ENCODE data around the gene ARHGAP15. TPM values are rescaled to one million over a fixed set of nuclear protein-coding genes. Genes with fewer than 3 reads are reported as not detected.

The ARHGAP15 gene
- total and polyA plus RNA-seq, 7 experiments from 2014 or later: 164 to 311 (median 201) TPM

DNA sequence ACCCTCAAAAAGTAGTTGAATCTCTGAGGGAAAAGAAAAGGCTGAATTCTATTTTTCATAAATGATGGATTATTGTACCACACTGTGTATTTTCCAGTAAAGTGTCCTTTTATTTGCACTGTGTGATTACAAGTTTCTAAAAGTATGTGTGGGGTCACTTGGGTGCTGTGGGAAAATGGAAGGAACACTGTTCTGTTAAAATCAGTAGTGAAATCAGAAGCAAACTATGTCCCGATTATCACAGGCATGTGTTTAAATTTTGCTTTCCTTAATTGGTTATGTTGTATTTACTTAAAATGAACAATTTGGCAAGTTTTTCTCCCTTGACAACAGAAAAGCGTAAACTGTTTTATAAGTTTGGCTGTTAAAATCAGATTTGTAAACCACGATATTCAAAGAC lies 353.1 kb downstream of the ARHGAP15 start:
- POLR2A ChIA-PET: no interaction called here
- peaks cover 0 to 45% (median 17%) of the 10 kb centered on the region in 5 donors for H3K36me3 Mint-ChIP-seq

DNA sequence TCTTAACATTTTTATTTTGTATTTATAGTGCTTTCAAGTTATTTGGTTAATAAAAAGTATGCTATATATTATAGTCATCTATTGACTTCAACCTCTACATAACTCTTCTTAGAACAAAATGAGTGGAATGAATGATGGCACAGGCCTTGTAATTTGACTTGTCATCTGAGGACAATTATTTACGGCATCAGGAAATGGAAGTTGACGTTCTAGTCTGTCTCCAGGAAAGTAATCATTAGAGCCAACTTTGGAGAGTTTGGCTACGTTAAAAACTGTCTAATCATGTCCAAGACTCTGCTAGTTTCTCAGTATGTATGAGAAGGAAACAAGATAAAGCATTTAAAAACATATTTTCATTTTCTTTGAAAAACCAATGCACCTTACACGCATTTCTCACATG lies 353.6 kb downstream of the ARHGAP15 start:
- Histone ChIP-seq H3K9me3 (ENCODE audit: control insufficient read depth in 2 of 3, low read length in 3 of 3) (no peaks in the 10 kb centered on the region), H3K27me3 (ENCODE audit: control insufficient read depth in 2 of 2, insufficient read depth in 2 of 2, low read length in 2 of 2) (no peaks in the 10 kb centered on the region), H3K36me3 (ENCODE audit: control insufficient read depth in 2 of 3, insufficient read depth in 3 of 3, low read length in 3 of 3) (peaks cover 0 to 8% (median 6%) of the 10 kb centered on the region in 3 experiments), H3K4me3 (ENCODE audit: low read length) (no peak overlapping the region), H3K4me1 (ENCODE audit: control insufficient read depth in 2 of 2, insufficient read depth in 2 of 2, low read length in 2 of 2) (no peaks in the 10 kb centered on the region), H3K27ac (ENCODE audit: low read depth, low read length) (no peak overlapping the region)
- H3K27ac Mint-ChIP-seq: peak overlapping the region in 1 of 9 donors; percentile 3
- DNase-seq: no peak
- peaks cover 0 to 50% (median 22%) of the 10 kb centered on the region in 5 donors for H3K36me3 Mint-ChIP-seq
- intact Hi-C loops (cut with micrococcal nuclease): no loop called here
- ChIA-PET POLR2A (no interaction called here), CTCF (no interaction called here)
- H3K27me3 Mint-ChIP-seq: no peaks in the 10 kb centered on the region
- H3K4me1 Mint-ChIP-seq: peaks cover 0 to 46% (median 17%) of the 10 kb centered on the region in 7 donors
- no peaks in the 10 kb centered on the region for H3K9me3 Mint-ChIP-seq
- no peak for ATAC-seq
- no peak overlapping the region for H3K4me3 Mint-ChIP-seq

More for the DNA sequence above, 353.1 kb downstream of the ARHGAP15 start:
- Histone ChIP-seq H3K4me1 (ENCODE audit: control insufficient read depth in 2 of 2, insufficient read depth in 2 of 2, low read length in 2 of 2) (no peaks in the 10 kb centered on the region), H3K27ac (ENCODE audit: low read depth, low read length) (no peak overlapping the region), H3K9me3 (ENCODE audit: control insufficient read depth in 2 of 3, low read length in 3 of 3) (no peaks in the 10 kb centered on the region), H3K27me3 (ENCODE audit: control insufficient read depth in 2 of 2, insufficient read depth in 2 of 2, low read length in 2 of 2) (no peaks in the 10 kb centered on the region), H3K36me3 (ENCODE audit: control insufficient read depth in 2 of 3, insufficient read depth in 3 of 3, low read length in 3 of 3) (peaks cover 0 to 5% (median 4%) of the 10 kb centered on the region in 3 experiments), H3K4me3 (ENCODE audit: low read length) (no peak overlapping the region)
- intact Hi-C loops (cut with micrococcal nuclease): no loop called here
- Mint-ChIP-seq H3K27ac (peak overlapping the region in 2 of 9 donors; percentile 3 to 43), H3K27me3 (no peaks in the 10 kb centered on the region), H3K9me3 (peaks cover 0 to 1% (median 0%) of the 10 kb centered on the region in 11 donors), H3K4me1 (peaks cover 3 to 49% (median 21%) of the 10 kb centered on the region in 7 donors), H3K4me3 (no peak overlapping the region)
- DNase-seq: no peak
- CTCF ChIA-PET: no interaction called here
- ATAC-seq: no peak

DNA sequence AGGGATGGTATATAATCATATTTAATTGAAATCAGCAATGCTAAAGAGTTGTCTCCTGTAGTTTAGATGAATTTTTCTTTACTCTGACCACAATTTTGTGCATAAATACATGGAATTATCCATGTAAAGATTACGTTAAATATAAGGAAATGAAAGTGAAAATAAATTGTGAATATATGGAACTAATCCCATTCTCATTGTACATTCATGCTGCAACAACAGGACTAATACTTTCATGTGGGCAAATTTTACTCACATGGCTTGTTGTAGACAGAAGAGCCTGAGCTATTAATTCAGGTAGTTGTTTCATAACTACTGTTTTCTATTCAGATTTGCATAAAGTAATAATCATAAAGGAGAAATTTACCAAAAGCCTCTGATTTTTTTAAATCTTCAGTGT lies 357.8 kb downstream of the ARHGAP15 start:
- ChIA-PET POLR2A (no interaction called here), CTCF (interaction anchor here (0.6 kb wide), 1 partner anchor 259 kb away, joined by 3 read pairs; no protein-coding TSS in a partner anchor)
- Histone ChIP-seq H3K27ac (ENCODE audit: low read depth, low read length) (no peak overlapping the region), H3K36me3 (ENCODE audit: control insufficient read depth in 2 of 3, insufficient read depth in 3 of 3, low read length in 3 of 3) (peaks cover 0 to 25% (median 6%) of the 10 kb centered on the region in 3 experiments), H3K4me3 (ENCODE audit: low read length) (no peak overlapping the region), H3K27me3 (ENCODE audit: control insufficient read depth in 2 of 2, insufficient read depth in 2 of 2, low read length in 2 of 2) (no peaks in the 10 kb centered on the region), H3K4me1 (ENCODE audit: control insufficient read depth in 2 of 2, insufficient read depth in 2 of 2, low read length in 2 of 2) (no peaks in the 10 kb centered on the region), H3K9me3 (ENCODE audit: control insufficient read depth in 2 of 3, low read length in 3 of 3) (no peaks in the 10 kb centered on the region)
- H3K4me1 Mint-ChIP-seq: peaks cover 0 to 37% (median 9%) of the 10 kb centered on the region in 7 donors
- peak overlapping the region in 2 of 9 donors; percentile 18 to 32 for H3K27ac Mint-ChIP-seq
- H3K4me3 Mint-ChIP-seq: no peak overlapping the region
- no peaks in the 10 kb centered on the region for H3K27me3 Mint-ChIP-seq
- intact Hi-C loops (cut with micrococcal nuclease): no loop called here
- peaks cover 0 to under 1% (median 0%) of the 10 kb centered on the region in 11 donors for H3K9me3 Mint-ChIP-seq
- peaks cover 0 to 53% (median 43%) of the 10 kb centered on the region in 5 donors for H3K36me3 Mint-ChIP-seq
- DNase-seq (no peak), ATAC-seq (no peak)

DNA sequence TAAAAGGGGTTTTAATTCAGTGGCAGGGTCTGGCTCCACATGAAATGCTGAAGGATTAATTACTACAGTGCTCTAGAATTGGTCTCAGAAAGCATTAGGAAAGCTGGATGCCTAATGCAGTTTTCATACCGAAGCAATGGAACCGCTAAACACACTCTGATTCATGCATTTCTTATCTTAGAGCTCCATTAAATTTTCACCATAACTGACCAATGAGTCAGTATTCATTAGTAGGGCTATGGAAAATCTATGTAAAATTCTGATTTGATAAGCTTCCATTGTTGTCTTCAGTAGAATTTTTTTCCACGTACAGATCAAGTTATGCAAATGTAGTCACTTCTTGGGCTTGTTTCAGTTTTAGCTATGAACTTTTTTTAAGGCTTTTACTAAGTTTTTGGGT lies 359.9 kb downstream of the ARHGAP15 start:
- Histone ChIP-seq H3K36me3 (ENCODE audit: control insufficient read depth in 2 of 3, insufficient read depth in 3 of 3, low read length in 3 of 3) (peaks cover 0 to 25% (median 6%) of the 10 kb centered on the region in 3 experiments), H3K4me1 (ENCODE audit: control insufficient read depth in 2 of 2, insufficient read depth in 2 of 2, low read length in 2 of 2) (no peaks in the 10 kb centered on the region), H3K9me3 (ENCODE audit: control insufficient read depth in 2 of 3, low read length in 3 of 3) (no peaks in the 10 kb centered on the region), H3K27me3 (ENCODE audit: control insufficient read depth in 2 of 2, insufficient read depth in 2 of 2, low read length in 2 of 2) (no peaks in the 10 kb centered on the region), H3K27ac (ENCODE audit: low read depth, low read length) (no peak overlapping the region), H3K4me3 (ENCODE audit: low read length) (no peak overlapping the region)
- POLR2A ChIA-PET: interaction anchor here (0.7 to 1.0 kb wide), 3 partner anchors 9 to 230 kb away, joined by 3 read pairs; no protein-coding TSS in a partner anchor
- peaks cover 8 to 62% (median 55%) of the 10 kb centered on the region in 5 donors for H3K36me3 Mint-ChIP-seq
- CTCF ChIA-PET: interaction anchor here (0.7 kb wide), 1 partner anchor 327 kb away, joined by 7 read pairs; no protein-coding TSS in a partner anchor
- DNase-seq: no peak
- H3K27me3 Mint-ChIP-seq: no peaks in the 10 kb centered on the region
- peaks cover 0 to 5% (median 0%) of the 10 kb centered on the region in 11 donors for H3K9me3 Mint-ChIP-seq
- H3K4me1 Mint-ChIP-seq: peaks cover 0 to 42% (median 20%) of the 10 kb centered on the region in 7 donors
- ATAC-seq: no peak
- no peak overlapping the region for H3K27ac Mint-ChIP-seq
- no peak overlapping the region for H3K4me3 Mint-ChIP-seq
- intact Hi-C loops (cut with micrococcal nuclease): no loop called here

DNA sequence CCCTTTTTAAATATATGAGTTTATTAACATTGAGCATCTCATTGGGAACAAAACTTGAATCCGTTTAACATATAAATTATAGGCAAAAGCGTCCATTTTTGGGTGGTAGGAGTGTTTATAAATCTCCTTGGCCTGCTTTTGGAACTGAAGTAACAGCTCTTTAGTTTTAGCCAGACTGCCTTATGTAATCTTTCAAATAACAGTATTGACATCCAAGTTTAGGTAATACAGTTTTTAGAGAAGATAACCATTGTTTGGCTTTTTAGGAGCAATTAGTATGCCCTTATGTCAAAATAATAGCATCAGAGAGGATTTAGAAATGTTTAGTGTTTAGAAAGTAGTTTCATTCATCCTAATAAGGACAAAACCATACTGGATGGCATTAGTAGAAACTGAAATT lies 361.9 kb downstream of the ARHGAP15 start:
- ChIA-PET CTCF (no interaction called here), POLR2A (no interaction called here)
- DNase-seq (no peak), ATAC-seq (no peak)
- intact Hi-C loops (cut with micrococcal nuclease): no loop called here
- Mint-ChIP-seq H3K4me1 (peaks cover 2 to 53% (median 34%) of the 10 kb centered on the region in 7 donors), H3K36me3 (peaks cover 8 to 73% (median 61%) of the 10 kb centered on the region in 5 donors), H3K27ac (no peak overlapping the region), H3K27me3 (no peaks in the 10 kb centered on the region), H3K9me3 (peaks cover 0 to 5% (median 0%) of the 10 kb centered on the region in 11 donors), H3K4me3 (no peak overlapping the region)
- peaks cover 0 to 25% (median 6%) of the 10 kb centered on the region in 3 experiments for H3K36me3 ChIP-seq (ENCODE audit: control insufficient read depth in 2 of 3, insufficient read depth in 3 of 3, low read length in 3 of 3)
- H3K9me3 ChIP-seq (ENCODE audit: control insufficient read depth in 2 of 3, low read length in 3 of 3): no peaks in the 10 kb centered on the region
- H3K4me1 ChIP-seq (ENCODE audit: control insufficient read depth in 2 of 2, insufficient read depth in 2 of 2, low read length in 2 of 2): no peaks in the 10 kb centered on the region
- H3K27me3 ChIP-seq (ENCODE audit: control insufficient read depth in 2 of 2, insufficient read depth in 2 of 2, low read length in 2 of 2): no peaks in the 10 kb centered on the region
- no peak overlapping the region for H3K4me3 ChIP-seq (ENCODE audit: low read length)
- no peak overlapping the region for H3K27ac ChIP-seq (ENCODE audit: low read depth, low read length)

DNA sequence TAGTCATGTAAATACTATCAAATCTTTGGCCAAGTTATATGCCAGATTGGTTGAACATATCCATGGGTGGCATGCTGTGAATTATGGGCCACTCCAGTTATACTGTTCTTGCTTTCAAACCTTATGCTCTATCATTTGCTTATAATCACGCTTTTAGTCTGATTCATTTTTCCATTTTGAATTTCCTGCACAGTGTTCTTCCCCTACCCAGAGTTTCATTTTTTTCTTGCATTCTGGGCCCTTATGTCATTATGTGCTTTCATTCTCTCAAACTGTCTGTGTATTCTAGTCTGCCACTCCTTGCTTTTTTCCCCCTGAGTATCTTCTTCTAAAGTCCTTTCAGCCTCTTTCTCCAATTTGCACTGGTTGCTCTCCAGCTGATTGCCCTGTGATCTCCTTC lies 364.1 kb downstream of the ARHGAP15 start:
- Mint-ChIP-seq H3K4me1 (peaks cover 10 to 61% (median 48%) of the 10 kb centered on the region in 7 donors), H3K27ac (peak overlapping the region in 5 of 9 donors; percentile 3 to 51 (median 5)), H3K4me3 (peak overlapping the region in 1 of 10 donors; percentile 26), H3K36me3 (peaks cover 8 to 56% (median 42%) of the 10 kb centered on the region in 5 donors), H3K27me3 (no peaks in the 10 kb centered on the region), H3K9me3 (peaks cover 0 to 5% (median 0%) of the 10 kb centered on the region in 11 donors)
- H3K27me3 ChIP-seq (ENCODE audit: control insufficient read depth in 2 of 2, insufficient read depth in 2 of 2, low read length in 2 of 2): no peaks in the 10 kb centered on the region
- H3K4me3 ChIP-seq (ENCODE audit: low read length): no peak overlapping the region
- peaks cover 0 to 14% (median 0%) of the 10 kb centered on the region in 3 experiments for H3K36me3 ChIP-seq (ENCODE audit: control insufficient read depth in 2 of 3, insufficient read depth in 3 of 3, low read length in 3 of 3)
- CTCF ChIA-PET: no interaction called here
- POLR2A ChIA-PET: no interaction called here
- DNase-seq (no peak), ATAC-seq (no peak)
- H3K4me1 ChIP-seq (ENCODE audit: control insufficient read depth in 2 of 2, insufficient read depth in 2 of 2, low read length in 2 of 2): no peaks in the 10 kb centered on the region
- H3K27ac ChIP-seq (ENCODE audit: low read depth, low read length): no peak overlapping the region
- intact Hi-C loops (cut with micrococcal nuclease): no loop called here
- H3K9me3 ChIP-seq (ENCODE audit: control insufficient read depth in 2 of 3, low read length in 3 of 3): no peaks in the 10 kb centered on the region

DNA sequence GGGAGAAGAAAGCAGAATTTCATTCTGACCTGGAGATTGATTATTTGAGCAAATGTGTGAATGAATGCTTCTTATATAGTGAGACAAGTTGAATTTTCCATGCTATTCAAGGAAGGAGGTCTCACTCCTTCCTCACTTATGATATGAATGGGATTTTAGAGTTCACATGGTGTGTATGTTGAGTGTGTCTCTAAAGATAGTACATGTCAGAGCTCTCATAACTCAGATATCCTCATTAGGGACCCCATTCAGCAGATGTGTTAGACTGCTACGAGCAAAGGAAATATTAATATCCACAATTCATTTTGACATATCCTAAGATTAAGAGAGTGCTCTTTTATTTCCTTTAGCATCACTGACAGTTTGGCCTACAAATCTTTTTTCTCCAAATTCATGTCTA lies 368.5 kb downstream of the ARHGAP15 start:
- no peaks in the 10 kb centered on the region for H3K27me3 ChIP-seq (ENCODE audit: control insufficient read depth in 2 of 2, insufficient read depth in 2 of 2, low read length in 2 of 2)
- H3K36me3 Mint-ChIP-seq: peaks cover 20 to 50% (median 33%) of the 10 kb centered on the region in 5 donors
- intact Hi-C loops (cut with micrococcal nuclease): no loop called here
- ATAC-seq: no peak
- H3K27me3 Mint-ChIP-seq: no peaks in the 10 kb centered on the region
- H3K9me3 ChIP-seq (ENCODE audit: control insufficient read depth in 2 of 3, low read length in 3 of 3): no peaks in the 10 kb centered on the region
- no peak overlapping the region for H3K4me3 ChIP-seq (ENCODE audit: low read length)
- H3K4me3 Mint-ChIP-seq: no peak overlapping the region
- peaks cover 10 to 66% (median 61%) of the 10 kb centered on the region in 7 donors for H3K4me1 Mint-ChIP-seq
- ChIA-PET POLR2A (interaction anchor here (1.6 kb wide), 1 partner anchor 9 kb away, joined by 3 read pairs; no protein-coding TSS in a partner anchor), CTCF (no interaction called here)
- DNase-seq: no peak
- H3K27ac Mint-ChIP-seq: peak overlapping the region in 3 of 9 donors; percentile 14 to 26 (median 18)
- no peak overlapping the region for H3K27ac ChIP-seq (ENCODE audit: low read depth, low read length)
- peaks cover 0 to 5% (median 0%) of the 10 kb centered on the region in 11 donors for H3K9me3 Mint-ChIP-seq
- no peaks in the 10 kb centered on the region for H3K4me1 ChIP-seq (ENCODE audit: control insufficient read depth in 2 of 2, insufficient read depth in 2 of 2, low read length in 2 of 2)
- H3K36me3 ChIP-seq (ENCODE audit: control insufficient read depth in 2 of 3, insufficient read depth in 3 of 3, low read length in 3 of 3): peaks cover 0 to 1% (median 0%) of the 10 kb centered on the region in 3 experiments

Measured in naive thymus-derived CD4-positive, alpha-beta T cell (primary cell).